Left lung (tissue), 10 donors: ENCODE measurements around the gene INF2. TPM values are rescaled to one million over a fixed set of nuclear protein-coding genes. Genes with fewer than 3 reads are reported as not detected.
A peak's percentile ranks its signal among the peaks of the same experiment; 100 is the strongest.

Experiments used
- ATAC-seq: fragments of 200-7000 bp; cut with Tn5 transposase; one replicate; pipeline ENCODE4 v1.9.1; 2020; ENCODE audit warnings: moderate library complexity
- DNase-seq, 4 donors: peaks; one replicate each; pipeline ENCODE4 v3.0.0-alpha.2; 2013 to 2020
- H3K27ac ChIP-seq, 2 donors: fragments of 200-600 bp; sonication (generic) in 1 of 2; one replicate each; pipeline versions ENCODE4 v1.5.0 to v1.8.0; 2020 to 2021
- H3K27me3 ChIP-seq, 2 donors: fragments of 200-600 bp; sonication (generic) in 1 of 2; one replicate each; pipeline versions ENCODE4 v1.5.0 to v1.8.0; 2020 to 2021
- H3K36me3 ChIP-seq, 2 donors: fragments of 200-600 bp; sonication (generic) in 1 of 2; one replicate each; pipeline versions ENCODE4 v1.5.0 to v1.8.0; 2020 to 2021
- H3K4me1 ChIP-seq, 2 donors: fragments of 200-600 bp; one replicate each; pipeline ENCODE4 v1.8.0; 2021
- H3K4me3 ChIP-seq, 2 donors: fragments of 200-600 bp; sonication (generic) in 1 of 2; one replicate each; pipeline versions ENCODE4 v1.5.0 to v1.8.0; 2020 to 2021; ENCODE audit warnings: mild to moderate bottlenecking in 1 of 2
- H3K9me3 ChIP-seq, 2 donors: fragments of 200-600 bp; sonication (generic) in 1 of 2; one replicate each; pipeline versions ENCODE4 v1.5.0 to v1.8.0; 2020 to 2021
- CTCF ChIP-seq, 2 donors: fragments of 200-600 bp; sonication (generic) in 1 of 2; IDR thresholded peaks; one replicate each; pipeline versions ENCODE4 v1.5.0 to v1.8.0; 2021; ENCODE audit warnings: antibody characterized with exemption in 2 of 2
- intact Hi-C, 2 donors: fragments of 100-400 bp; cut with DNase I; formaldehyde crosslinking; loops; one replicate each; pipeline versions ENCODE4 v1.11.2 to v1.14.2; 2022
- microRNA-seq, 2 donors: library from miRNA; unstranded; fragments of <30 nt; microRNA quantifications; one replicate each; pipeline ENCODE4, GENCODE V29; 2019
- polyA plus RNA-seq, 6 donors: library from polyadenylated mRNA; unstranded; fragments of 120-200 nt; gene quantifications; one replicate each; pipeline ENCODE4 v1.2.1, GENCODE V29; 2013; ENCODE audit not compliant: insufficient read length in 6 of 6
- total RNA-seq, 2 donors: library from RNA; stranded (reverse); fragmentation: NEBNext Ultra II Directional; extraction: Animal tissue kit (Norgen Biotek cat#: 25700); gene quantifications; one replicate each; pipeline ENCODE4 v1.2.1, GENCODE V29; 2021
- donor health status: DM: no; HTN: yes; CAD: no.
- donor health status: DM: no; HTN: no; CAD: no.

The INF2 gene
- total and polyA plus RNA-seq, 8 donors, result 43.5 to 120 (median 57.0) TPM

GRCh38 chr14:104771374-104771773 is 82.0 kb downstream of the INF2 start:
- DNase-seq (peak in 1 of 4 donors; percentile 51), ATAC-seq (no peak)
- H3K36me3 ChIP-seq, result peaks cover 0 to 69% of the 10 kb centered on the region in 2 donors
- no peak overlapping the region for H3K4me3 ChIP-seq
- peaks cover 0 to 5% of the 10 kb centered on the region in 2 donors for H3K9me3 ChIP-seq
- H3K27me3 ChIP-seq, result no peaks in the 10 kb centered on the region
- H3K4me1 ChIP-seq, result peaks cover 9 to 10% of the 10 kb centered on the region in 2 donors
- intact Hi-C loops, result no loop called here
- no peak for TF ChIP-seq CTCF (IDR thresholded peaks at IDR 0.05)
- H3K27ac ChIP-seq, result no peak overlapping the region

Small RNA genes within 50 kb of the gene (microRNA-seq; reads per million reads assigned to microRNA genes)
- 0.14 to 0.34 reads per million in 2 donors for gene MIR4710

Other genes with a start within 250 kb of the INF2 start
- gene C14orf180, start 109.9 kb upstream of the INF2 start, total RNA-seq, result not detected
- not detected for gene C14orf180, start 109.9 kb upstream of the INF2 start, polyA plus RNA-seq
- under 1 TPM in 1 of 2 donors, not detected in 1; 0.73 TPM for gene TMEM179, start 84.8 kb upstream of the INF2 start, total RNA-seq
- 1 to 10 TPM; 1.1 to 2.0 (median 1.8) TPM for gene TMEM179, start 84.8 kb upstream of the INF2 start, polyA plus RNA-seq
- gene ADSS1, start 34.6 kb downstream of the INF2 start, total RNA-seq, result 1 to 10 TPM; 5.2 to 5.3 TPM
- gene ADSS1, start 34.6 kb downstream of the INF2 start, polyA plus RNA-seq, result 10 to 100 TPM; 10.4 to 16.6 (median 11.5) TPM
- gene SIVA1, start 63.5 kb downstream of the INF2 start, total RNA-seq, result 10 to 100 TPM; 59.2 to 69.5 TPM
- gene SIVA1, start 63.5 kb downstream of the INF2 start, polyA plus RNA-seq, result 10 to 100 TPM; 54.4 to 88.4 (median 76.2) TPM
- gene AKT1, start 106.1 kb downstream of the INF2 start, total RNA-seq, result 100 to 1,000 TPM; 173 to 176 TPM
- 100 to 1,000 TPM; 144 to 214 (median 166) TPM for gene AKT1, start 106.1 kb downstream of the INF2 start, polyA plus RNA-seq
- 10 to 100 TPM in 1 of 2 donors, 1 to 10 TPM in 1; 9.9 to 12.1 TPM for gene ZBTB42, start 111.5 kb downstream of the INF2 start, total RNA-seq
- gene ZBTB42, start 111.5 kb downstream of the INF2 start, polyA plus RNA-seq, result 1 to 10 TPM; 5.8 to 9.7 (median 8.7) TPM
- 10 to 100 TPM; 35.1 to 42.3 TPM for gene CEP170B, start 175.7 kb downstream of the INF2 start, total RNA-seq
- gene CEP170B, start 175.7 kb downstream of the INF2 start, polyA plus RNA-seq, result 10 to 100 TPM; 10.0 to 20.6 (median 13.0) TPM
- gene PLD4, start 235.3 kb downstream of the INF2 start, total RNA-seq, result under 1 TPM; 0.76 to 0.93 TPM
- 1 to 10 TPM; 4.6 to 8.0 (median 4.9) TPM for gene PLD4, start 235.3 kb downstream of the INF2 start, polyA plus RNA-seq